ENCODE measurements around the gene PEX3.

Gene PEX3

GRCh38 chr6:143513410-143513809 lies 62.8 kb downstream of the PEX3 start:
- DNase-seq (ENCODE audit: low read depth), result no peak
- TF ChIP-seq, protein P1, sequence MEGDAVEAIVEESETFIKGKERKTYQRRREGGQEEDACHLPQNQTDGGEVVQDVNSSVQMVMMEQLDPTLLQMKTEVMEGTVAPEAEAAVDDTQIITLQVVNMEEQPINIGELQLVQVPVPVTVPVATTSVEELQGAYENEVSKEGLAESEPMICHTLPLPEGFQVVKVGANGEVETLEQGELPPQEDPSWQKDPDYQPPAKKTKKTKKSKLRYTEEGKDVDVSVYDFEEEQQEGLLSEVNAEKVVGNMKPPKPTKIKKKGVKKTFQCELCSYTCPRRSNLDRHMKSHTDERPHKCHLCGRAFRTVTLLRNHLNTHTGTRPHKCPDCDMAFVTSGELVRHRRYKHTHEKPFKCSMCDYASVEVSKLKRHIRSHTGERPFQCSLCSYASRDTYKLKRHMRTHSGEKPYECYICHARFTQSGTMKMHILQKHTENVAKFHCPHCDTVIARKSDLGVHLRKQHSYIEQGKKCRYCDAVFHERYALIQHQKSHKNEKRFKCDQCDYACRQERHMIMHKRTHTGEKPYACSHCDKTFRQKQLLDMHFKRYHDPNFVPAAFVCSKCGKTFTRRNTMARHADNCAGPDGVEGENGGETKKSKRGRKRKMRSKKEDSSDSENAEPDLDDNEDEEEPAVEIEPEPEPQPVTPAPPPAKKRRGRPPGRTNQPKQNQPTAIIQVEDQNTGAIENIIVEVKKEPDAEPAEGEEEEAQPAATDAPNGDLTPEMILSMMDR (IDR thresholded peaks at IDR 0.05; ENCODE audit: control insufficient read depth, extremely low read depth, insufficient read depth), result peak; percentile 36
- no peak overlapping the region for H3K4me3 ChIP-seq (ENCODE audit: low read depth, low read length)

DNA sequence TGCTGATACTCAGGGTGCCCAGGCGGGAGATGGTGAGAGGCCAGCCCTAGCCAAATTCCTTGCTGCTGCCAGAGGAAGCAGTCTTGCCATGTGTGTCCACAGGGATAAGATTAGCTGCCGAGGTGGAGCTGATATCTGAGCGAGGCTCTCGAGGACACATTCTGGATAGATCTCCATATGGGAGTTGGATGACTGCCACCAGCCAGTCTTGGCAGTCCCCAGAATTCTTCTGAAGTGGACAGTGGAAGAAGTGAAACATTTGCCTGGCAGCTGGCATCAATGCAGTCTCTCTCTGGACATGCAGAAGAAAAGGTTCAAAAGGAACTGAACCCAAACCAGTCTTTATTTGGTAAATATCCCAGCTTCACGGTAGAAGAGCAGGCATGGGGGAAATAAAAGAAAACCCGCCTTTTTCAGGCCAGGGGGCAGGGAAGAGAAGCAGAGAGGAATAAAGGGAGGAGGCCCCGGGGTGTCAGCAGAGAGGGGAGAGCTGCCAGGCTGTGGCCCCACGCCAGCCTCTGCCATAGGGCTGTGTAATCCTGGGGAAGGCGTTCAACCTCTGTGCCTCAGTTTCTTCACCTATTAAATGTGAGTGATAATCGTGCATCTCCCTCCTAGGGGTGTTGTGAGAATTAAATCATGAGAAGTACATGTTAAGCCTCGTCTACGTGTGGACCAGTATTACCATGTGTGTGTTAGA lies 64.6 kb downstream of the PEX3 start:
- TF ChIP-seq, protein P1 (IDR thresholded peaks at IDR 0.05; ENCODE audit: control insufficient read depth, extremely low read depth, insufficient read depth), result no peak
- DNase-seq (ENCODE audit: low read depth), result no peak
- H3K4me3 ChIP-seq (ENCODE audit: low read depth, low read length), result no peak overlapping the region

- no peak for DNase-seq (ENCODE audit: low read depth)
- TF ChIP-seq, protein P1 (IDR thresholded peaks at IDR 0.05; ENCODE audit: control insufficient read depth, extremely low read depth, insufficient read depth), result no peak
- no peak overlapping the region for H3K4me3 ChIP-seq (ENCODE audit: low read depth, low read length)
These were observed 65.3 kb downstream of the PEX3 start for GRCh38 chr6:143515766-143516355.

DNA sequence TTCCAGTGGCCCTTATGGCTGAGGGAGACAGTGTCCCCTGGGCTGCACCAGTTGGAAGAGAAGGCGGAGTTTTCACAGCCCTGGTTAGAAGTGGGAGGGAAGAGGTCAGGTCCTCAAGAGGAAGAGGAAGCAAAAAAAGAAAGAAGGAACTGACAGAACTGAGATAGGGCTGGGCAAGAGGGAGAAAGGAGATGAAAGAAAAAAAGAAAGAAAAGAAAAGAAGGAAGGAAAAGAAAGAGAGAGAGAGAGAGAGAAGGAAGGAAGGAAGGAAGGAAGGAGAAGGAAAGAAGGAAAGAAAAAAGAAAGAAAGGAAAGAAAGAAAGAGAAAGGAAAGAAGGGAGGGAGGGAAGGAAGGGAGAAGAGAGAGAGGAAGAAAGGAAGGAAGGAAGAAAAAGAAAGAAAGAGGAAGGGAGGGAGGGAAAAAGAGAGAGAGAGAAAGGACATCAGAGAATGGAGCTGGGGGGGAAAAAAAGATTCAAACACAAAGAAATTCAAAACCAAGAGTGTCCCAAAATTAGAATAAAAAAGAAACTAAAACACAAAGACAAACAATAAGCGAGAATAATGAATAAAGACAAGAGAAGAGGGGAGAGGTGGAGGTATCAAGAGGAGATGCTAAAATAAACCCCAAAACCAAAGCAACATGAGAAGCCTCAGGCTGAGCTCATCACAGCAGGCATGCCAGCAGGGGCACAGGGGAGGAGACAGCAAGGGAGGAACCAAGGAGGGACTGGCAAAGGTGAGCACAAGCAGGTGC lies 66.3 kb downstream of the PEX3 start:
- TF ChIP-seq, protein P1 (IDR thresholded peaks at IDR 0.05; ENCODE audit: control insufficient read depth, extremely low read depth, insufficient read depth), result no peak
- no peak overlapping the region for H3K4me3 ChIP-seq (ENCODE audit: low read depth, low read length)
- DNase-seq (ENCODE audit: low read depth), result no peak

- no peak for DNase-seq (ENCODE audit: low read depth)
- TF ChIP-seq, protein P1 (IDR thresholded peaks at IDR 0.05; ENCODE audit: control insufficient read depth, extremely low read depth, insufficient read depth), result no peak
- no peak overlapping the region for H3K4me3 ChIP-seq (ENCODE audit: low read depth, low read length)
These were observed 66.8 kb downstream of the PEX3 start for GRCh38 chr6:143517447-143517773.

GRCh38 chr6:143522039-143522600 lies 71.5 kb downstream of the PEX3 start:
- no peak overlapping the region for H3K4me3 ChIP-seq (ENCODE audit: low read depth, low read length)
- no peak for DNase-seq (ENCODE audit: low read depth)
- TF ChIP-seq, protein P1 (IDR thresholded peaks at IDR 0.05; ENCODE audit: control insufficient read depth, extremely low read depth, insufficient read depth), result no peak

Data from LNCaP clone FGC (cell line).